Upper lobe of left lung (tissue), 6 donors: ENCODE data around the gene UTF1. TPM values are rescaled to one million over a fixed set of nuclear protein-coding genes. Genes with fewer than 3 reads are reported as not detected.
A peak's percentile ranks its signal among the peaks of the same experiment; 100 is the strongest.

Experiments
- ATAC-seq, 2 donors: fragments of 200-7000 bp; cut with Tn5 transposase; one replicate each; pipeline ENCODE4 v1.9.1; 2022; ENCODE audit warnings: mild to moderate bottlenecking in 2 of 2, moderate library complexity in 2 of 2; ENCODE audit not compliant: low FRiP score in 2 of 2
- DNase-seq, 2 donors: peaks; one replicate each; pipeline ENCODE4 v3.0.0-alpha.2; 2019 to 2020
- H3K27ac ChIP-seq, 4 donors: fragments of 200-600 bp; sonication (generic); one replicate each; pipeline ENCODE4 v1.5.1; 2016 to 2019
- H3K27me3 ChIP-seq, 4 donors: fragments of 200-600 bp; sonication (generic); one replicate each; pipeline ENCODE4 v1.5.1; 2017 to 2019
- H3K36me3 ChIP-seq, 4 donors: fragments of 200-600 bp; sonication (generic); one replicate each; pipeline ENCODE4 v1.5.1; 2016 to 2019
- H3K4me1 ChIP-seq, 4 donors: fragments of 200-600 bp; sonication (generic); one replicate each; pipeline ENCODE4 v1.5.1; 2018 to 2019
- H3K4me3 ChIP-seq, 4 donors: fragments of 200-600 bp; sonication (generic); one replicate each; pipeline ENCODE4 v1.5.1; 2017 to 2019; ENCODE audit warnings: mild to moderate bottlenecking in 2 of 4, moderate library complexity in 1 of 4
- H3K9me3 ChIP-seq, 4 donors: fragments of 200-600 bp; sonication (generic); one replicate each; pipeline ENCODE4 v1.5.1; 2018 to 2019
- EP300 ChIP-seq, 4 donors: sonication (generic); formaldehyde crosslinking; IDR thresholded peaks; one replicate each; pipeline ENCODE4 v1.5.1; 2017; ENCODE audit warnings: antibody characterized with exemption in 4 of 4, control low read depth in 2 of 4
- POLR2A ChIP-seq, 4 donors: fragments of 450-650 bp; IDR thresholded peaks; one replicate each; pipeline ENCODE4 v1.5.1; 2016 to 2017; ENCODE audit warnings: antibody characterized with exemption in 4 of 4, mild to moderate bottlenecking in 2 of 4
- POLR2AphosphoS5 ChIP-seq, 2 donors: sonication (generic); formaldehyde crosslinking; IDR thresholded peaks; one replicate each; pipeline ENCODE4 v1.5.1; 2017; ENCODE audit warnings: antibody characterized with exemption in 2 of 2
- WGBS, 2 donors: methylation state at CpG; one replicate each; pipeline ENCODE4 v1.1.5; 2017 to 2018; 5-methylcytosine and 5-hydroxymethylcytosine counted together
- total RNA-seq, 6 donors: library from RNA; depleted of rRNA in 4 of 6; stranded (reverse); fragments of >200 nt in 4 of 6; gene quantifications; one replicate each; pipeline versions ENCODE4 v1.1.0 to v1.2.1, GENCODE V29; 2016 to 2021
- TF ChIP-seq, protein P1 (sequence below), 6 experiments: fragments of 450-650 bp in 4 of 6; fragments of 200-600 bp in 2 of 6; sonication (generic) in 2 of 6; IDR thresholded peaks; one replicate each; pipeline ENCODE4 v1.5.1; 2016 to 2019; ENCODE audit warnings: antibody characterized with exemption in 6 of 6
- donor health status: DM: no; HTN: no; CAD: no; lungs with moderate emphysema.
- donor health status: DM: no; HTN: yes; CAD: no; lungs with severe emphysema.

UTF1 gene
- total RNA-seq, 6 donors from 2014 or later: 0.26 to 0.37 TPM; not detected in 4

DNA sequence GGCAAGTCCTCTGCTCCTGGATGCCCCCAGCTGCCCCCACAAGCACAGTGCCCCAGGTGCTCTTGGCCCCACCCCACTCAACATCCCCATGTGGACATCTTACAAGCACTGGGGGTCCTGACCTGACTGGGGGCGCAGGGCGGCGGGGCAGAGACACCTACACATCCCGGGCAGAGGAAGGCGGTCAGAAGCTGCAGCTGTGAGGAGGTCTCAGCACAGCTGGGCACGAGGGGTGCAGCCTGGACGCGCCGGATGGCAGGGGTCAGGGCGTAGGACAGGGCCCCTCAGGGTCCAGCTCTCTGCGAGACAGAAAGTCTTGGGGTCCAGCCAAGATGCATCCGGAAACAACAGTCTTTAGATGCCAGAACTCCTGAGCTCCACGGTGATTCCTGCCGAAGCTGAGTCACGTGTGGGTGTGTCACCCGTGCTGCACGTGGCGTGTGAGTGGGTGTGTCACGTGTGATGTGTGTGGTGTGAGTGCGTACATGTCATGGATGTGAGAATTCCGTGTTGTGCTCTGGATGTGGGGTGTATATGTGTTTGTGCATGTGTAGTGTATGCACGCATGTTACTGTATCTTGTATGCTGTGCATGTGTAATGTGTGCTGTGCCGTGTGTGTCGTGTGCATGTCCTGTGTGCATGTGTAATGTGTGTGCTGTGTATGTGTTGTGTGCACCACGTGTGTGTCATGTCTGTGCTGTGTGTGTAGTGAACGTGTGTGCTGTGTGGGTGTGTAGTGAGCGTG lies 12.8 kb downstream of the UTF1 start:
- Histone ChIP-seq H3K9me3 (no peaks in the 10 kb centered on the region), H3K36me3 (no peaks in the 10 kb centered on the region), H3K4me3 (no peak overlapping the region), H3K4me1 (peaks cover 0 to 25% (median 15%) of the 10 kb centered on the region in 4 donors), H3K27ac (no peak overlapping the region), H3K27me3 (peaks cover 0 to 42% (median 18%) of the 10 kb centered on the region in 4 donors)
- no peak for ATAC-seq
- DNase-seq: peak in 1 of 2 donors; percentile 79
- TF ChIP-seq, protein P1, sequence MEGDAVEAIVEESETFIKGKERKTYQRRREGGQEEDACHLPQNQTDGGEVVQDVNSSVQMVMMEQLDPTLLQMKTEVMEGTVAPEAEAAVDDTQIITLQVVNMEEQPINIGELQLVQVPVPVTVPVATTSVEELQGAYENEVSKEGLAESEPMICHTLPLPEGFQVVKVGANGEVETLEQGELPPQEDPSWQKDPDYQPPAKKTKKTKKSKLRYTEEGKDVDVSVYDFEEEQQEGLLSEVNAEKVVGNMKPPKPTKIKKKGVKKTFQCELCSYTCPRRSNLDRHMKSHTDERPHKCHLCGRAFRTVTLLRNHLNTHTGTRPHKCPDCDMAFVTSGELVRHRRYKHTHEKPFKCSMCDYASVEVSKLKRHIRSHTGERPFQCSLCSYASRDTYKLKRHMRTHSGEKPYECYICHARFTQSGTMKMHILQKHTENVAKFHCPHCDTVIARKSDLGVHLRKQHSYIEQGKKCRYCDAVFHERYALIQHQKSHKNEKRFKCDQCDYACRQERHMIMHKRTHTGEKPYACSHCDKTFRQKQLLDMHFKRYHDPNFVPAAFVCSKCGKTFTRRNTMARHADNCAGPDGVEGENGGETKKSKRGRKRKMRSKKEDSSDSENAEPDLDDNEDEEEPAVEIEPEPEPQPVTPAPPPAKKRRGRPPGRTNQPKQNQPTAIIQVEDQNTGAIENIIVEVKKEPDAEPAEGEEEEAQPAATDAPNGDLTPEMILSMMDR (IDR thresholded peaks at IDR 0.05): no peak
- TF ChIP-seq POLR2AphosphoS5 (IDR thresholded peaks at IDR 0.05) (no peak), POLR2A (IDR thresholded peaks at IDR 0.05) (no peak), EP300 (IDR thresholded peaks at IDR 0.05) (no peak)
- WGBS, 2 donors: 77 to 85% methylated on average over 21 to 27 of the region's 27 CpGs

DNA sequence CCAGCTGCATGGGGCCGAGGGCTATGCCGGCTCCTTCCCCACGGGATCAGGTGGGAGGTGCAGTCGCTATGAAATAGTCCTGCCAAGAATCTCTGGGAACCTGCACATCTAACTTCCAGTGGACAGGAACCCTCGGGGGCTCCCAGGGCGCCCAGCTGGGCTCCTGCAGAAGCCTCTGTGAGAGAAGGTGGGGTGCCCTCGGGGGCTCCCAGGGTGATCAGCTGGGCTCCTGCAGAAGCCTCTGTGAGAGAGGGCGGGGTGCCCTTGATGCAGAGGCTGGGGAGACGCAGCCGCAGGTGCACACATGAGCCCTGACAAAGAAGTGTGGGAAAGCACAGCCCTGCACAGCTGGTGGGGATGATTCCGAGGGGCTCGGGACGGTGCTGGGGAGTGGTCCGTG lies 13.6 kb downstream of the UTF1 start:
- no peaks in the 10 kb centered on the region for H3K36me3 ChIP-seq
- ATAC-seq (no peak), DNase-seq (peak in 1 of 2 donors; percentile 75)
- WGBS, 2 donors: 81 to 94% methylated on average over 6 to 13 of the region's 14 CpGs
- no peaks in the 10 kb centered on the region for H3K9me3 ChIP-seq
- H3K4me3 ChIP-seq: no peak overlapping the region
- H3K27me3 ChIP-seq: peaks cover 0 to 35% (median 14%) of the 10 kb centered on the region in 4 donors
- H3K4me1 ChIP-seq: peaks cover 0 to 18% (median 12%) of the 10 kb centered on the region in 4 donors
- no peak overlapping the region for H3K27ac ChIP-seq
- TF ChIP-seq EP300 (IDR thresholded peaks at IDR 0.05) (no peak), POLR2A (IDR thresholded peaks at IDR 0.05) (no peak), POLR2AphosphoS5 (IDR thresholded peaks at IDR 0.05) (no peak)
- TF ChIP-seq, protein P1 (IDR thresholded peaks at IDR 0.05): no peak

- Histone ChIP-seq H3K4me1 (peaks cover 0 to 16% (median 12%) of the 10 kb centered on the region in 4 donors), H3K4me3 (no peak overlapping the region), H3K36me3 (no peaks in the 10 kb centered on the region), H3K27me3 (peaks cover 0 to 20% (median 5%) of the 10 kb centered on the region in 4 donors), H3K9me3 (no peaks in the 10 kb centered on the region), H3K27ac (no peak overlapping the region)
- no peak for TF ChIP-seq EP300 (IDR thresholded peaks at IDR 0.05)
- no peak for TF ChIP-seq POLR2A (IDR thresholded peaks at IDR 0.05)
- TF ChIP-seq, protein P1 (IDR thresholded peaks at IDR 0.05): no peak
- 53 to 76% methylated on average over 22 to 25 of the region's 33 CpGs for WGBS, 2 donors
- DNase-seq: peak in 1 of 2 donors; percentile 76
- peak in 1 of 2 donors; percentile 3 for ATAC-seq
Observed at GRCh38 chr10:133245439-133246235, 15.6 kb downstream of the UTF1 start.

DNA sequence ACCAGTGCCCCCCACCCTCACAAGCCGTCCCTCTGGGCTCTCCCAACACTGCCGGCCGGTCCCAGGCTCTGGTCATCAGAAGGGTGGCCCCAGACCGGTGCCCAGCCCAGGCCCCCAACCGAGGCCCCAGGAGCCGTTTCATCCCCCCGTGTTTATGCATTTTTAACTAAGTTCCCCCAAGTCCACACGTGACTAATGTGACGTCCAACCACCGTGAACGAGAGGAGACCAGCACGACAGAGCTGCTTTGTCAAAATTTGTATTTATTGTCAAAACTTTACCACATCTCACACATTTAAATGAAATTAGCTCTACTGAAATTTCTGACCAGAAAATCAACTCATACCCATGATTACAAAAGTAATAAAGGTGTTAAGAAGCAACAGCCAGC lies 16.2 kb downstream of the UTF1 start:
- peaks cover 0 to 15% (median 5%) of the 10 kb centered on the region in 4 donors for H3K27me3 ChIP-seq
- TF ChIP-seq, protein P1 (IDR thresholded peaks at IDR 0.05): no peak
- TF ChIP-seq POLR2A (IDR thresholded peaks at IDR 0.05) (no peak), POLR2AphosphoS5 (IDR thresholded peaks at IDR 0.05) (no peak), EP300 (IDR thresholded peaks at IDR 0.05) (no peak)
- WGBS, 2 donors: 58 to 73% methylated on average over 12 of the region's 12 CpGs
- no peak overlapping the region for H3K4me3 ChIP-seq
- peaks cover 0 to 10% (median 8%) of the 10 kb centered on the region in 4 donors for H3K4me1 ChIP-seq
- no peak overlapping the region for H3K27ac ChIP-seq
- ATAC-seq (no peak), DNase-seq (no peak)
- no peaks in the 10 kb centered on the region for H3K36me3 ChIP-seq
- no peaks in the 10 kb centered on the region for H3K9me3 ChIP-seq
